ENCODE results near the gene GAL. TPM values are rescaled to one million over a fixed set of nuclear protein-coding genes. Genes with fewer than 3 reads are reported as not detected.

GAL gene
- total RNA-seq, 2 donors from 2014 or later, result 3.2 to 3.5 TPM

- TF ChIP-seq, protein P1, sequence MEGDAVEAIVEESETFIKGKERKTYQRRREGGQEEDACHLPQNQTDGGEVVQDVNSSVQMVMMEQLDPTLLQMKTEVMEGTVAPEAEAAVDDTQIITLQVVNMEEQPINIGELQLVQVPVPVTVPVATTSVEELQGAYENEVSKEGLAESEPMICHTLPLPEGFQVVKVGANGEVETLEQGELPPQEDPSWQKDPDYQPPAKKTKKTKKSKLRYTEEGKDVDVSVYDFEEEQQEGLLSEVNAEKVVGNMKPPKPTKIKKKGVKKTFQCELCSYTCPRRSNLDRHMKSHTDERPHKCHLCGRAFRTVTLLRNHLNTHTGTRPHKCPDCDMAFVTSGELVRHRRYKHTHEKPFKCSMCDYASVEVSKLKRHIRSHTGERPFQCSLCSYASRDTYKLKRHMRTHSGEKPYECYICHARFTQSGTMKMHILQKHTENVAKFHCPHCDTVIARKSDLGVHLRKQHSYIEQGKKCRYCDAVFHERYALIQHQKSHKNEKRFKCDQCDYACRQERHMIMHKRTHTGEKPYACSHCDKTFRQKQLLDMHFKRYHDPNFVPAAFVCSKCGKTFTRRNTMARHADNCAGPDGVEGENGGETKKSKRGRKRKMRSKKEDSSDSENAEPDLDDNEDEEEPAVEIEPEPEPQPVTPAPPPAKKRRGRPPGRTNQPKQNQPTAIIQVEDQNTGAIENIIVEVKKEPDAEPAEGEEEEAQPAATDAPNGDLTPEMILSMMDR (IDR thresholded peaks at IDR 0.05), result no peak
- intact Hi-C loops (cut with DNase I), result no loop called here
- no peak for DNase-seq
Measured at GRCh38 chr11:68661014-68661413, 23.3 kb upstream of the GAL start.

GRCh38 chr11:68661697-68662603 is 22.4 kb upstream of the GAL start:
- Histone ChIP-seq H3K9me3 (no peaks in the 10 kb centered on the region), H3K27ac (no peak overlapping the region), H3K4me1 (no peaks in the 10 kb centered on the region), H3K36me3 (no peaks in the 10 kb centered on the region), H3K4me3 (no peak overlapping the region), H3K27me3 (no peaks in the 10 kb centered on the region), H3K9ac (ENCODE audit: low read depth in 2 of 2, low read length in 2 of 2) (no peak overlapping the region)
- intact Hi-C loops (cut with DNase I), result no loop called here
- DNase-seq, result no peak
- TF ChIP-seq, protein P1 (IDR thresholded peaks at IDR 0.05), result no peak

More at GRCh38 chr11:68661014-68661413, 23.3 kb upstream of the GAL start:
- H3K9ac ChIP-seq (ENCODE audit: low read depth in 2 of 2, low read length in 2 of 2), result no peak overlapping the region
- H3K4me1 ChIP-seq, result no peaks in the 10 kb centered on the region
- H3K4me3 ChIP-seq, result no peak overlapping the region
- H3K27ac ChIP-seq, result no peak overlapping the region
- H3K27me3 ChIP-seq, result no peaks in the 10 kb centered on the region
- H3K9me3 ChIP-seq, result no peaks in the 10 kb centered on the region
- H3K36me3 ChIP-seq, result no peaks in the 10 kb centered on the region

GRCh38 chr11:68663482-68664010 is 20.8 kb upstream of the GAL start:
- no peaks in the 10 kb centered on the region for H3K4me1 ChIP-seq
- no peak overlapping the region for H3K27ac ChIP-seq
- TF ChIP-seq, protein P1 (IDR thresholded peaks at IDR 0.05), result no peak
- H3K9ac ChIP-seq (ENCODE audit: low read depth in 2 of 2, low read length in 2 of 2), result no peak overlapping the region
- H3K36me3 ChIP-seq, result no peaks in the 10 kb centered on the region
- DNase-seq, result no peak
- H3K27me3 ChIP-seq, result no peaks in the 10 kb centered on the region
- no peak overlapping the region for H3K4me3 ChIP-seq
- no peaks in the 10 kb centered on the region for H3K9me3 ChIP-seq
- intact Hi-C loops (cut with DNase I), result no loop called here

DNA sequence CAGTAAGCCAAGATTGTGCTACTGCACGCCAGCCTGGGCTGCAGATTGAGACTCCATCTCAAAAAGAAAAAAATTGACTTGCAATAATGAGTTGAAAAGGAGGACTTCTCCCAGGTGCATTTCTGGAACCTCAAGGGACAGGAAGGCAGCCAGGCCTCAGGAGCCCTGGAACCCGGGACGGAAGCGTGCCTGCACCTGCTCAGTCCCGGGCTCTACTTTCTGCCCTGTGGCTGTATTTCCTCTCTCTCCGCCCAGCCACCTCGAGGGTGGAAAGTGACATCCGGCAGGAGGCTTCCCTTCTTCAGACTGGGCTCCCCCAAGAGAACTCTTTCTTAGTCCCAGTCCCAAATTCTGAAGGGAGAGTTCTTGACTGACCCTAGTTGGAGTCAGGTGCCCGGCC is 20.2 kb upstream of the GAL start:
- no peaks in the 10 kb centered on the region for H3K9me3 ChIP-seq
- intact Hi-C loops (cut with DNase I), result no loop called here
- no peak overlapping the region for H3K27ac ChIP-seq
- TF ChIP-seq, protein P1 (IDR thresholded peaks at IDR 0.05), result no peak
- no peaks in the 10 kb centered on the region for H3K36me3 ChIP-seq
- H3K4me3 ChIP-seq, result no peak overlapping the region
- no peaks in the 10 kb centered on the region for H3K4me1 ChIP-seq
- no peak for DNase-seq
- no peaks in the 10 kb centered on the region for H3K27me3 ChIP-seq
- H3K9ac ChIP-seq (ENCODE audit: low read depth in 2 of 2, low read length in 2 of 2), result no peak overlapping the region

DNA sequence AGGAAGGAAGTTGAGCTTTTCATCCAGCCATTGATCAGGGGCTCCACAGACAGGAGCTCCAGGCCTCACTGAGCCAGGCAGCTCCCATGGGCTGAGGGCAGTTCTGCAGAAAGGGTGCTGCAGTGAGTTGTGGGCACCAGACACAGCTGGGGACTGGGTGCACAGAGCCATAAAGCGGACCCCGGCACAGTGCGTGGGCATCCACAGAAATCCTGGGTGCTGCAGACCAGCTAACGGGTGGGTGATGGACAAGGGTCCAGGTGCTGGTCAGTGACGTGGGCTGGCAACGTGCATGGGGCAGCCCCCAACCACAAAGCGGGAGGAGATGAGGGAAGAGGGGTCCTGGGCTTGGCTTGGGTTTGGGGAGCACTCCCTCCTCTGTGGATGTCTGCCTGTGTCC is 19.4 kb upstream of the GAL start:
- DNase-seq, result no peak
- no peak overlapping the region for H3K27ac ChIP-seq
- no peak overlapping the region for H3K9ac ChIP-seq (ENCODE audit: low read depth in 2 of 2, low read length in 2 of 2)
- H3K27me3 ChIP-seq, result no peaks in the 10 kb centered on the region
- H3K36me3 ChIP-seq, result no peaks in the 10 kb centered on the region
- intact Hi-C loops (cut with DNase I), result no loop called here
- TF ChIP-seq, protein P1 (IDR thresholded peaks at IDR 0.05), result no peak
- H3K4me3 ChIP-seq, result no peak overlapping the region
- no peaks in the 10 kb centered on the region for H3K4me1 ChIP-seq
- no peaks in the 10 kb centered on the region for H3K9me3 ChIP-seq
